ENCODE measurements around the gene PCDH15.

- TF ChIP-seq, protein P1, sequence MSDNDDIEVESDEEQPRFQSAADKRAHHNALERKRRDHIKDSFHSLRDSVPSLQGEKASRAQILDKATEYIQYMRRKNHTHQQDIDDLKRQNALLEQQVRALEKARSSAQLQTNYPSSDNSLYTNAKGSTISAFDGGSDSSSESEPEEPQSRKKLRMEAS (IDR thresholded peaks at IDR 0.05; ENCODE audit: low read depth), result no peak
- TF ChIP-seq CTCF (IDR thresholded peaks at IDR 0.05), result no peak
- TF ChIP-seq TEAD4 (IDR thresholded peaks at IDR 0.05; ENCODE audit: borderline replicate concordance, insufficient read depth), result no peak
- TF ChIP-seq EZH2phosphoT487 (IDR thresholded peaks at IDR 0.05; ENCODE audit: borderline replicate concordance, low read depth), result no peak
- no peak for TF ChIP-seq EP300 (IDR thresholded peaks at IDR 0.05; ENCODE audit: borderline replicate concordance in 1 of 2, low read depth in 1 of 2, low read length in 1 of 2)
- TF ChIP-seq SIN3A (IDR thresholded peaks at IDR 0.05; ENCODE audit: borderline replicate concordance, low read depth, low read length), result no peak
- TF ChIP-seq, protein P2, sequence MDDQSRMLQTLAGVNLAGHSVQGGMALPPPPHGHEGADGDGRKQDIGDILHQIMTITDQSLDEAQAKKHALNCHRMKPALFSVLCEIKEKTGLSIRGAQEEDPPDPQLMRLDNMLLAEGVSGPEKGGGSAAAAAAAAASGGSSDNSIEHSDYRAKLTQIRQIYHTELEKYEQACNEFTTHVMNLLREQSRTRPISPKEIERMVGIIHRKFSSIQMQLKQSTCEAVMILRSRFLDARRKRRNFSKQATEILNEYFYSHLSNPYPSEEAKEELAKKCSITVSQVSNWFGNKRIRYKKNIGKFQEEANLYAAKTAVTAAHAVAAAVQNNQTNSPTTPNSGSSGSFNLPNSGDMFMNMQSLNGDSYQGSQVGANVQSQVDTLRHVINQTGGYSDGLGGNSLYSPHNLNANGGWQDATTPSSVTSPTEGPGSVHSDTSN (IDR thresholded peaks at IDR 0.05), result no peak
Measured at GRCh38 chr10:54607983-54608382, 193.0 kb downstream of the PCDH15 start.
